Forelimb muscle (tissue), 1 donor: Measurements from ENCODE around the gene DOCK2. TPM values are rescaled to one million over a fixed set of nuclear protein-coding genes. Genes with fewer than 3 reads are reported as not detected.

Experiments used
- DNase-seq: peaks from one replicate; pipeline ENCODE4 v3.0.0-alpha.2; 2013; ENCODE audit warnings: low read depth
- polyA plus RNA-seq: library from polyadenylated mRNA; unstranded; fragments of 120-200 nt; gene quantifications from one replicate; pipeline ENCODE4 v1.2.1, GENCODE V29; 2013; ENCODE audit not compliant: insufficient read length

Gene DOCK2
- polyA plus RNA-seq, 1 donor: 2.6 TPM

DNA sequence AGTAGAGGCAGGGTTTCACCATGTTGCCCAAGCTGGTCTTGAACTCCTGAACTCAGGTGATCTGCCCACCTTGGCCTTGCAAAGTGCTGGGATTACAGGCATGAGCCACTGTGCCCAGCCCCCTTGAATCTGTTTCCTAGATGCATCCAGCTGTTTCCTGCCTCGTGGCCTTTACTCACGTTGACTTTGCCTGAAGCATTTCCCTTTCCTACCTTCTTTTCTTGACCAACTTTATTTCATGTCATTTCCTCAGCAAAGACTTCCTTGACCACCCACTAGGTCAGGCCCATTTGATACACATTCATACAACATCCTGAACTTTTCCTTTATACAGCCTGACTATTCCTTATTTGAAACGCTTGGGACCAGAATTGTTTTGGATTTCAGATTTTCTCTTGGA, 51.0 kb downstream of the DOCK2 start:
- no peak for DNase-seq

DNA sequence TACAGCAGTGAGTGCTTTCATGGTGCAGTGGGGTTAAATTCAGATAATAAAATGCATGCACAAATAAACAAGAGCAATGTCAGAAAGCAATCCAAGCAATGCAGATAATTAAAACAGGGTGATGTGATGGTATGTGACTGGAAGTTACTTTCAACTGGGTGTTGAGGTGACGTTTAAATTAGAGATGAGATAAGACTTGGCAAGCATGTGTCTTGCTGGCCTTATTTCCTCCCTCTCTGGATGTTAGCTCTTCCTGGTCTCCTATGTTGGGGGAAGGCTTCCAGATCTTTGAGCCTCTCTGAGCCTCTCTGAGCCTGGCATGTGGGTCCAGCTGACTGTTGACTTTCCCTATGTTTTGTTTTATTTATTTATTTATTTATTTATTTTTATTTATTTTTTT, 54.4 kb downstream of the DOCK2 start:
- no peak for DNase-seq

DNA sequence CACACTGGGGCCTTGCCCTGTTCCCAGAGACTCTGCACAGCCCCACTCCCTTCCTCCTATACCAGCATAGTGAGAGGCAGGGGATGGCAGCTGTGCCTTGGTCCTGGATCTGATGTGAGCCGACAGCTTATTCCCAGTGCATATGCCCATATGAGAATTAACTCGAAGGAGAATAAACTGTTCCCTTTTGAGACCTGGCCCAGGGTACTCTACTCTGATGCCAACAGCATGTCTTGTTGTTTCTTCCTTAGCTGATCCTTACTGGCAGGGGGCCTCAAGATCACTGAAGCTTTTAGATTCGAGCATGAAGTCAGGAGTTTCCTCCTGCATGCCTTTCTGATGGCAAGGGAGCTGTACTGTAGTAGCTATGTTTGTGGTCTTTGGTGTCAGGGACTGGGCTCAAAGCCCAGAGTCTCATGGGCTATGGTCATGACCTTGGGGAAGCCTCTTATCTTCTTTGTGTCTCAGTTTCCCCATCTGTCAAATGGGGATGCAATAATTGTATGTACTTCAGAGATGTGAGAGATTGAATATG, 57.1 kb downstream of the DOCK2 start:
- DNase-seq: no peak

DNA sequence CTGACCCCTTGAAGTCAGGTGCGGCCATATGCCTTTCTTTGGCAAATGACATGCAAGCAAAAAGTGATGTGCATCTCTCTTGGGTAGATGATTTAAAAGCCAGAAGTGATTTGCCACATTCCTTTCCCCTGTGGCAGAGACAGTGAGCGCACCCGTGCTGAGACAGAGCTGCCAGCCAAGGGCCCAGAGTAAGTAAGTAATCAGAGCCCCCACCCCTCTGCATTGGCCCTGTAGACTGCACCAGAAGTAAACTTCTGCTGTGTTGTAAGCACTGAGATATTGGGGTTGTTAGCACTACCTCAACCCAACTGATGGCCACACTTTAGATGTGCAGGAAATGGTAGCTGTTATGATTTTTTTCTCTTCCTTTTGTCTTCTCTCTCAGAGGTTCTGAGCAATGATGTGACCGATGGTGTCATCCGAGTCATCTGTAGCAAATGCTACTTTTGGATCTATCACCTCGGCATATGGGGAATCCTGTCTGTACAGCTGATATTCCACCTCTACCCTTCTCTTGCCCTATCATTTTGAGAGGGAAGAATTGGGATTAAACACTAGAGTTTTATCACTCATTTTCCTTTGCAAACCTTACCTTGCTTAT, 58.0 kb downstream of the DOCK2 start:
- DNase-seq: no peak

DNA sequence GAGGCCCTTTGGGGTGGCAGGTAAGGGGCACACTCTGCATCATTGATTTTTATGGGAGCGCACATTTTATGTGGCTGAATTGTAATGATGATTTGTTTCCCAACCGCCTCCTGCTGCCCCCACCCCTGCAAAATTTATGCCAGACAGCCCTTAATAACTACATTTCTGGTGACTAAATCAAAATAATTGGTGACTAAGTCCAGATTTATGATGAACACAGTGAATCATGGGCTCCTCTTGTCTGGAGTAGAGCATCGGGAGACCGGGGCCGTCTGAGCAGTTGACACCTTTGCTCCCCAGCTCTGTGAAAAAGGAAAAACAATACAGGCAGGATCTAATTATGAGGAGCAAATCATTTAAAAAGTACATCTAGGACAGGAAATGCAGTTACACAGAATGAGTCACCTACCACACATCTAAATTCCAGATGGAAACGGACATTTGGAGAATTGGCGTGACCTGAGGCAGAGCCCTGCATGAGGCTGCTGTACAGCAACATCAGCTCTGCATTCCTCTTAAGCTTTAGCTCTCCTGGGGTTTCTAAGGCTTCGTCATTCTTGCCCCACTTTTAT, 58.9 kb downstream of the DOCK2 start:
- DNase-seq: no peak

DNA sequence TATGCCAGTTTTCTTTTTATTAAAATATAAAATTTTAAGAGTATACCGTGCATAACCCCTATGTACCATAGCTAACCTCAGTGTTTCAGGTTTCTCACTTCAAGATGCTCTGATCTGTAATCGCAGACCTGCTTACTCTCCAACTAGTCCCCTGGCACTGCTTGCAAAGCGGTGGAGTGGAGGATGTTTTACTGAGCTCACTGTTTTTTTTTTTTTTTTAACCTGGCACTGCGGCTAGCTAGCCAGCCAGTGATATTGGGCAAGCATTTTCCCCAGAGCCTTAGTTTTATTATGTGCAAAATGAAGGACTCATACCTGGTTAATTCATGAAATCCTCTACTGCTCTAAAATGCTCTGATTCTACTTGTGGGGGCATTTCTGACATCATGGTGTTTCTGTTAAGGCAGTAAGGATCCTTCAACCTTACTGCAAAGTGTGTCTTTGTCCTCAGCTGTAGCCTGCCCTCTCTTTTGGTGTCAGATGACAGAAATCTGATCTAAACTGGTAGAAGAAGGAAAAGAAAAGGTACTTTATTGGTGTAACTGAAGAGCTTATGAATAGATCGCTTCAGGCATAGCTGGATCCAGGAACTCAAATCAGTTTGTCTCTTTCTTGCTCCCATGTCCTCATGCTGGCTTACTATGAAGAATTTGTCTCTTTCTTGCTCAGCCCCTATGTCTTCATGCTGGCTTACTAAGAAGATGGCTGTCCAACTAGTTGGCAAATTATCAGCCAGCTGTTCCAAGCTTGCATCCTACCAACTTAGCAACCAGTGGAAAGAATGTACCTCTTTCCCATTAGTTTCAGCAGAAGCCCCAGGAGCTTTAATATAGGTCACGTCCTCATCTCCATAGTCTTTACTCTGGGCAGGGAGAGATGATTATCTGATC, 59.8 kb downstream of the DOCK2 start:
- no peak for DNase-seq

DNA sequence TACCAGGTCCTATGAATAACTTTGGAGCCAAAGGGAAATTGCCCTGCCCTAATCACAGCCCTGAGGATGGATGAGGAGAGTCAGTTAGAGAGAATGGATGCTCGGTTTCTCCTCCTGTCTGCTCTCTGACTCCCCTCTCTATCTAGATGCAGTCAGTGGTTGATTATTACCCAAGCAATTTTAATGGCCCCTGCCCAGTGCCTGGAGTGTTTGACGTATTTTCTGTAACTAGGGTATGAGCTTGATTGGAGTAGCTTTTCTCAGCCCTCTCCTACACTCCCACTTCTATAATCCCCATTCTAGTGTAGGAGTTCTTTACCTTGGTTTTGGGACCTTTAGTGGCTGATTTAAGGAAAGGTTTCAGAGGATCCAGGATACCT, 60.4 kb downstream of the DOCK2 start:
- no peak for DNase-seq

DNA sequence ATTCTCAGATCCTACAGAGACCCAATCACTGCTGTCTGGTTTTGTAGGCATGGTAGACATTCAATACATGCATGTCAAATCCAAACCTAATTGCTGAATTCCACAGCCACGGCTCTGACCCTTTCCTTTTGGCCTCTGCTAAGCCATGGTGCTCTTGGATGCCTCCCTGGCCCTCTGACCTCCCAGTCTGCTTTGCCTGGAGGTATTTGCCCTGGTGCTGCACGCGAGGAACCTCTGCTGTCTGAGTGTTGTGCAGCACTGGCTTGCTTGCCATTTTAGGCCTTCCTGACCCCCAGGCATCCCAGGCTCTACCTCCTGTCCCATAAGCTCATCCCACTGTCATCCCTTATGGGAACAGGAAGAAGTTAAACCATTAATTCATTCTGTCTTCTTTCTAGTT, 60.9 kb downstream of the DOCK2 start:
- DNase-seq: no peak

DNA sequence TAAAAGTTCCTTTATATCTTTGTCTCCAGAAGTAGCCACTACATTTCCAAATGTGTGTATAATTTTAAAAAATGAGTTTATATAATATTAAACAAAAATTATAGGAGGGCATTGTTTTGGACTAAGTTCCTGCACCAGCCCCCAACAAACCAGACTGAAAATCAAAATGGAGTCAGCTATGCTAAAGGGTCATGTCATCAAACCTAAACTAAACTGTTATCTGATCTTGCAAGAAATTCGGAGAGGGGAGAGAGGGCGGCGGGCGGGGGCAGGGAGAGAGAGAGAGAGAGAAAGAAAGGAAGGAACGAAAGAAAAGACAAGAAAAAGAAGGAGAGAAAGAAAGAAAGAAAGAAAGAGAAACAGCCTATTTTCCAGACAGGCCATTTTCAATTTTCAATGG, 63.5 kb downstream of the DOCK2 start:
- DNase-seq: no peak

DNA sequence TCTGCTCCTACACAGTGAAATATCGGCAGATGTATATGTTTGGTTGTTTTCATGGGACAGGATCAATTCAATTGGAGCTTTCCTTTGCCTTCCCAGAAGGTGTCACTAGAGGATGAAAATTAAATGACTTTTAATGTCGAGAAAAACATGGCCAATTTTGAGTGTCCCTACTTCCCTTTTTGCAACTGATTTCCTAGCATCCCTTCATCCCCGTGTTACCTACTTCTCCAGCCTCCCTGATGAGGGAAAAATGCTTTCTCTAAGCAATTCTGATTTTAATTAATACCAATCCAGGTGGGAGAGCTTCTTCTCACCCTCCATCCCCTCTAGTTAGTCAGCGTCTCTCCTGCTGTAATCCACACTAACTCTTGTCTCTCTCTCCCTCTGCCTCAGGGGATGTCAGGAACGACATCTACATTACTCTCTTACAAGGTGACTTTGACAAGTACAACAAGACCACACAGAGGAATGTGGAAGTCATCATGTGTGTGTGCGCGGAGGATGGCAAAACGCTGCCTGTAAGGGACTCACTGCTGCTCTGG, 64.9 kb downstream of the DOCK2 start:
- peak; percentile 38 for DNase-seq

DNA sequence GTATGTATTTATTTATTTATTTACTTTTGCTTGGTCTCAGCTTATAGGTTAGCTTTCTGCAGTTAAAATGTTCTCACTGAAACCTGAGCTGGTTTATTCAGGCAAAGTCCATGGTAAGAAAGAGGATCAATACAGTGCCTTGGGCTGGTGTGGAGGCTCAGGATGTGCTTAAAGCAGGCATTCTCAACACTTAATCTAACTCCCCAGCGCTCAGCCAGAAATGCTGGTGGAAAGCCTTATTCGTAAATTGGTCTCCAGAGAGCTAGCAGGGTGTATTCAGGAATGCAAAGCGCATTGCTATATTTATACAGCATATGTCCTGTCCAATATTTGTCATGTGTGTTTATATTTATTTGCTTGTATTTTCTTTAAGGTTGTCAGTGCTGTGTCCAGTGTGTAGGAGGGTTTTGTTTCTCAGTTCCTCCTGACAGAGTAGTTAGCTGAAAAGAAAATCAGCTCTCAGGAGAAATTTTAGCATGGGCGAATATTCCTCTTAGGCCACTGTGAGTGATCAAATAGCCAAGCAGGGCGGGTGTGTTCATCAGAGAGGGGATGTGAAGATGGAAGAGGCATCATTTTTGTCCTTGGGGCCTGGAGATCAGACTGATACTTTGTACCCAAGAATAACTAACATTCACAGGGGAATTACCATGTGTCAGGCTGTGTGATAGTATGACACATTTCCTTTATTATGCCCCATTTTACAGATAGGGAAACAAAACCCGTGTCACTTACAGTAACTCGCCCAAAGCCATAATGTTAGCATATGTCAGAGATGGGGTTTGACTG, 65.8 kb downstream of the DOCK2 start:
- no peak for DNase-seq

DNA sequence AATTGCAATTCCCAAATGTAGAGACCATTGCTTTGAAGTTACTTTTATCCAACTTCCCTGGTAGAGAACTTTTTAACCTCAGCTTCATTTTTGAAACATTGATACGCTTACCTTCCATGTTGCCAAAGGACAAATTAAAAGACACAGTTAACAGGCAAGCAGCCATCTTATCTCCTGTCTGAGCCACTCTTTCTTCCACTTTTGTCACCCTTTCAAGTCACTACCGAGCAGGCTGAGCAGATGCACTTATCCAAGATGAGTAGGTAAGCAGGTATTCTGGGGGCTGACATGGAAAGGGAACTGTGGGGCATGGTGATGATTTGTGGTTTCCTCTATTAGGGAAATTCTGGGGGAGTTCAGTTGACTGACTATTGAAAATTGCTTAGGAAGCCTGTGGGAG, 66.7 kb downstream of the DOCK2 start:
- no peak for DNase-seq

DNA sequence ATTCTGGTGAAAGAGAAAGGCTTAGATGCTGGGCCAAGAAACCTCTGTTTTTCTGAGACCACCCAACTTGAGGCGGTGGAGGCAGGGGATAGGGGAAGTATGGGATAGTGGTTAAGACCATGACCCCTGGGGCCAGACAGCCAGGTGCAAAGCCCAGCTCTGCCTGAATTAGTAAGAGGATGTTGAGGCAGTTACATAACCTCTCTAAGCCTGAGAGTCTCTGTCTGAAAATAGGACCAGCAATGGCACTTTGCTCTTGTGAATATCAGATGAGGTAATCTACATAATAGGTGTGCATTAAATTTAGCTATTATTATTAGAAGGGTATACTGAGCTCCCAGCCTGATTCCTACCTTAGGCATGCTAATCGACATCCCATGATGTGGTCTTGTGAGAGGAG, 68.2 kb downstream of the DOCK2 start:
- no peak for DNase-seq

DNA sequence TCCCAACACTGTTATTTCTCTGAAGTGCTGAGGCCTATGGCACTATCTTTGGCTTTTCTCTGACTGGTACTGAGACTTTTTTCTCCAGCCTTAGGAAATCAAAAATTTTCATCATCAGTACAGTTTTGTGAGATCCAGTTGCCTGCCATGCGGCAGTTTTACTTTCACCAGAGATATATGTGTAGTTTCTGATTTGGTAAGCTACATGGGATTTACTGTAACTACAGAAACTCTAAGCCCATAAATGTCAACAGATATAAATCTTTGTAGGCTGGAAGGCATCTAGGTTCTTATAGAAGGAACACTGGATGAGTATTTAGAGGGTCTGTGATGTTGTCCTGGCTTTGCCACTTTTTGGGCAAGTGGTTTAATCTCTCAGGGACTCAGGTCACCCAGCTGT, 69.0 kb downstream of the DOCK2 start:
- no peak for DNase-seq

DNA sequence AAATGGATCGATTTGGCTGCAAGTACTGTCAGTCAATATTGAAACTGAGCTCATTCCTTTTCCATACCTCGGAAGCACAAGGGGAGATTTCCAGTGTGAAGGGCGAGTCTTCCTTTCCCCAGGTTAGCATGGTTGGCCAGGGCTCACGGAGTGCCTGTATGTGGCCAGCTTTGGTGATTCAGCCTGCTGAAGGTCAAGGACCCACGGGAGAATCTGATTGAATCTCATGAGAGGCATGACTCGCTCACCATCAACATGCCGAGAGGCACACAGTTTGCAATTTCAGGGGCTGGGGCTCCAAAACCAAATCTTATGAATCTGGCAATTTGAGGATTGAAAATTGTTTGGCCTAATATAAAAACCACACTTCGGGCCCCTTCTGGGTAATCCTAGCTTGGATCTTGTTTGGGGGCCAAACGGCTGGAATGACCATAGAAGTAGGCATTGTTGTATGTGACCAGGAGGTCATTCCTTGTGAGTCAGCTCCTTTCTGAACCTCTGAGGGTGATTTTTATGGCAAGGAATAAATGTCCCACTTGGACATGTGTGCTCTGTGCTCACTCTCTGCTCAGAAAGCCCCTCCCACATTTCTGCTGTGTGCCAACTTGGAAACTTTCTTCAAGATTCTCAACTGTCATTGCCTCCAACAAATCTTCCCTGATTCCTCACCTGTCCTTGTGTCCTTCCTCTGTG, 69.8 kb downstream of the DOCK2 start:
- DNase-seq: no peak

DNA sequence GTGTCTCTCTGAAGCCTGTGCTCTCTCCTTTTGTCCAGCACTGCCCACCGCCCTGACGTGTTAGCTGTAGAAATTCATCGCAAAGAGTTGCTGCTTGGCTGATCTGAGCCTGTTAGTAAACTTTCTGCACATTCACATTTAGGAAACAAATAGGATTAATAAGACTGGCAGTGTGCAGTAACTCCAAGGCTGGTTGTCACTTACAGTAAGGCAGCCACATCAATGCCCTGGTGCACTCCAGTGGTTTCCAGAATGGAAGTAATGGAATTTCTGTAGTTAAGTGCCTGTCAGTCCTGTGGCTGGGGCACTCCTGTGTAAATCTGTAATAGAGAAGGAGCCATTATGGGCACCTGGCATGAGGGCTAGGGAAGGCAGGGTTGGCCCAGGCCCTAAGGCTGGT, 70.6 kb downstream of the DOCK2 start:
- DNase-seq: no peak

DNA sequence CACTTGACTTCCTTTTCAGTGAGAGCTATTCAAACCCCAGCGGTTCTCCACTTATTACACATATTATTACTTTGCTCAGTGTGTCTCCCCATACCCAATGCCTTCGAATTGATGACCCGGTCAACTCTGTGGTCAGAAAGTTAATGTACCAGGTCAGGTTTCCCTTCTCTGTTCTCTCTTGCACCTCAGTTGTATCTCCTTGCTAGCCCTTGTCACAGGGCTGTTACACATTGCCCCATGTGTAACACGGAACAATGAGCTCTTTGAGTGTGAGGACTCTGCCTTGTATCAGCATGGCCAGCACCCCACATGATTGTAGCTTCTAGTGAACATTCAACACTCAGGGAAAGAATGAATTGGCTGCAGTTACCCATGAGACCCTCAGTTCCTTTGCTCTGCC, 73.6 kb downstream of the DOCK2 start:
- no peak for DNase-seq

DNA sequence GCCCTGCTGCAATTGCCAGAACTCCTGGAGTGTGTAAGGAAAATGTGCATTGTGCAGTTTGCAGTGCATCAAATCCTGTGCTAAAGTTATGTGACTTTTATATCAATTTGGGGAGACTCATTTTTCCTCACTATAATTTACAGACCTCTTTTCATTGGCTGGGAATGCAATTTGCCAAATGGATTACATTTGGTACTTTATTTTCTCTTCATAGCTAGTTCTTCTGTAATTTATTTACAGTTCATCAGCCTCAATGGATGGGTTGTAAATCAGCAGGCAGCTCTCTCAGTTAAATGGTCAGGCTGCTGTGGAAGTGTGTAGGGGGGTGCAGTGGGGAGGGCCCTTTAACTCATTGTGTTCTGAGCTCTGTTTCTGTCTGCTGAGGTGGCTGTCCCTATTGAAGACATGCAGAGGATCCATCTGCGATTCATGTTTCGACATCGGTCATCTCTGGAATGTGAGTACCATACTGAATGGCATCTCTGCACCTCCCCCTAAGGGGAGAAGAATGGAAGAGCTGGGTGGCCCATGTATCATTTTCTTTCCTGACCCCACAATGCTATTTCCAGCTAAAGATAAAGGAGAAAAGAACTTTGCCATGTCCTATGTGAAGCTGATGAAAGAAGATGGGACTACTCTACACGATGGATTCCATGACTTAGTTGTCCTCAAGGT, 74.6 kb downstream of the DOCK2 start:
- no peak for DNase-seq

DNA sequence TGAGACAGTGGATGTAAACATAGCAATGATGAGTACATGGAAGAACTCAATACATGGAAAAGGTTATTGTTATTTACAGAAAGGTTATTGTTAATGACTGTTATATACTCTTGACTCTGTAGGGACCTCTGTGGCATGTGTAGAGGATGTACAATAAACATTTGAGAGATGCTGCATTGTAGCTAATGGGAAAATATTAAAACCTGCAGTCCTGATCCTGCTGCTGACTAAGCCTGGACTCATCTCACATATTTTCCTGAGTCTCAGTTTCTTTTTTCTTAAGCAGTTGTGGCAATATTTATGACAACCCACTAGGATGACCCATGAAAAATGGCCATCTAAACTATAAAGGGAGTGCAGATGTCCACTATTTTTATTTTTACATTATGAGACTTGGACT, 75.4 kb downstream of the DOCK2 start:
- DNase-seq: no peak

DNA sequence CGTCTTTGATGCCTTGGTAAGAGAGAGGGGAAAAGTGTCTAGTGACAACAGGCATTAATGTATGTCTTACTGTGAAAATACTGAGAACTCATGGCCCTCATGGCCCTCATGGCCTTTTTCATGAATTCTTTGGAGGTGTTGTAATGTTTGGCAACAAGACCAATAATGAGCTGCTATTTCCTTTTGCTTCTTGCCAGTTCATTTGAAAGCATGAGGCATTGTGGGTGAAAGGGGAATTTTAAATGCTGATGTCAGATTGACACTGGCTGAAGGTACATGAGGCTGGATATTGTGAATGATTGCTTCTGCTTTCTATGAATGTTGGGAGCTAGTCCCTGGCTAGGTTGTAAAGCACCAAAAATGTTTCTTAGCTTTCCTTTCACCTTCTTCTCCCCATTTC, 79.2 kb downstream of the DOCK2 start:
- no peak for DNase-seq

DNA sequence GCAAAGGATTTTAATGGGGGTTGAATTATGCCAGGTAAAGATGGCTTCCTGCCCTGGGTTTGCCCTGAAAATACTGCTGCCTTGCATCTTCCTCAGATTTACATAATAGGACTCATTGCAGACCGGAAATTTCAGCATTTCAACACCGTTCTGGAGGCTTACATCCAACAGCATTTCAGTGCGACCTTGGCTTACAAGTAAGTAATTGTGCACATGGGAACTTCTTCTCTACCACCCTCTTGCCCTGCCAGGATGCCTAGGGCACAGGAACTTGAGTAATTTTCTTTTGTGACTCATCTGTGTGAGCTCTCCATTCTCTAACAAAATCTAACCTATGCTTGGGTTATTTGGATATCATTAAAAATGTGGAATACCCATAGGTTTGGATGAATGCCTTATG, 80.2 kb downstream of the DOCK2 start:
- DNase-seq: no peak
